HL-60/S4 treated with phorbol 12-myristate 13-acetate at 8.2 ng/mL for 4 days and 3 days (cell line): ENCODE measurements around the gene TRPV2.
"Not testable (repeated sequence)": the region's sequence is repeated elsewhere in the genome, so short reads cannot be mapped to it uniquely, and the experiment has no call there.

ENCODE experiments used
- in situ Hi-C: fragments of 300-500 bp; cut with MboI; formaldehyde crosslinking; loops from 2 replicates; pipeline ENCODE4 v1.15.0; 2022; ENCODE audit warnings: low sequenced_read_pairs

The TRPV2 gene

DNA sequence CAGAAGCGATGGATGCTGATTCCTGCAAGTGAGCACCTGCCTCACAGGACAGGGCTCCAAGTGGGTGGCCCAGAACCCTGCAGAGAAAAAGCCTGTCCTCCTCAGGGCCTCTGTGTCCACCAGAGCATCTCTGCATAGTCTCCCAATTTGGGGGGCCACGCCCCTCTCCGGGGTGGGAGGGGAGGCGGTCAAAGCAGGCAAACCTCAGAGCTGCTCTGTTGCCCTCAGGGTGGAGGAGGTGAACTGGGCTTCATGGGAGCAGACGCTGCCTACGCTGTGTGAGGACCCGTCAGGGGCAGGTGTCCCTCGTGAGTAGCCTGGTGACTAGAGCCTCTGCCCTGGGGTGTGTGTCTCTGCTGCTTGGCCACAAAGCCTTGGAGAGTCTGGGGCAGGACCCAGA is 19.3 kb downstream of the TRPV2 start:
- in situ Hi-C loops: no loop called here

- in situ Hi-C loops: no loop called here
These were observed 20.8 kb downstream of the TRPV2 start for GRCh38 chr17:16435925-16436886.

- in situ Hi-C loops: no loop called here
These were observed 21.7 kb downstream of the TRPV2 start for GRCh38 chr17:16437083-16437482.

- in situ Hi-C loops: no loop called here
These were observed 22.8 kb downstream of the TRPV2 start for GRCh38 chr17:16438173-16438556.

GRCh38 chr17:16438557-16439302 is 23.4 kb downstream of the TRPV2 start:
- in situ Hi-C loops: no loop called here

DNA sequence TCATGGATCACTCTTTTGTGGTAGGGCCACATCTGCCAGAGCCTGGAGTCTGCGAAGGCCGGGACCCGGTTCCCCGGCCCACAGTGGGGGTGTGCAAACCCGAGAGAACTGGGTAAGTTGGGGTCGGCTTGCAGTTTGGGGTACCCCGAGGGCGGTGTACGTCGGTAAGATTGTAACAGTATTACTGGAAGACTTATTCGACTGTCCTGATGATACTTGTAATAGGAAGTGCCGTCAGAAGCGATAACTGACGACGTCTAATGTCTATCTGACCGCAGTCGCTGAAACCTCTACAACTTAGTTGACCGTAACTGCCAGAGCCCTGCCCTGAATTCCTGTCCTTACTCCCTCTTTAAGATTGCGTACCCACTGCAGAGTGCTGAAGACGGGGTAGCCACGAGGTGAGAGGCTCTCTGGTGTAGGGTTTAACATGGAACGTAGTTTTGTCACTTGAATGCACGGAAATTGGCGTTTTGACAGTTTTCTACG is 24.0 kb downstream of the TRPV2 start:
- in situ Hi-C loops: no loop called here

DNA sequence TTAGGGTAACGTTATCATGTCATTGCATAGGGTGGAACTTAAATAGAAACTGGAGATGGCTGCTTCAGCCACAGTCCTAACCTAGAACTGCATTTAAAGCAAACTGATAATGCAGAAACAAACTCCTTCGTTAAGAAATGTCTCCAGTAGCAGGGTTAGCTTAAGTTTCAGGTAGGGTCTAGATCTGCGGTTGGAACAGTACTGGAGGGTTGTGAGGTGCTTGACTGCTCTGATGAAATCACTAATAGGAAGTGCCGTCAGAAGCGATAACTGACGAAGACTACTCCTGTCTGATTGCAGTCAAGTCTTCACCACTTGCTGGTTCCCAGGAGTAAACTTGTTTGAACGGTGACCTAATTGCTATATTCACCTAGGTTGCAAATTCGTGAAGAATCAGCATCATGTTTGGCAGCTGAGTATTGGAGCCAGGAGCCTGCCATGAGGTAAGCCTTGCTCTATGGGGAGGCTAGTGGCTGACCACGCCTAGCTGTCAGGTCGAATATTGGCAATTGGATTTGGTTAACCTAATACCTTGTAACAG is 24.5 kb downstream of the TRPV2 start:
- in situ Hi-C loops: no loop called here

GRCh38 chr17:16440354-16440753 is 25.0 kb downstream of the TRPV2 start:
- in situ Hi-C loops: not testable (repeated sequence)

- in situ Hi-C loops: no loop called here
These were observed 25.7 kb downstream of the TRPV2 start for GRCh38 chr17:16440901-16441629.

GRCh38 chr17:16442141-16442540 is 26.8 kb downstream of the TRPV2 start:
- in situ Hi-C loops: no loop called here

GRCh38 chr17:16442594-16443510 is 27.5 kb downstream of the TRPV2 start:
- in situ Hi-C loops: no loop called here

DNA sequence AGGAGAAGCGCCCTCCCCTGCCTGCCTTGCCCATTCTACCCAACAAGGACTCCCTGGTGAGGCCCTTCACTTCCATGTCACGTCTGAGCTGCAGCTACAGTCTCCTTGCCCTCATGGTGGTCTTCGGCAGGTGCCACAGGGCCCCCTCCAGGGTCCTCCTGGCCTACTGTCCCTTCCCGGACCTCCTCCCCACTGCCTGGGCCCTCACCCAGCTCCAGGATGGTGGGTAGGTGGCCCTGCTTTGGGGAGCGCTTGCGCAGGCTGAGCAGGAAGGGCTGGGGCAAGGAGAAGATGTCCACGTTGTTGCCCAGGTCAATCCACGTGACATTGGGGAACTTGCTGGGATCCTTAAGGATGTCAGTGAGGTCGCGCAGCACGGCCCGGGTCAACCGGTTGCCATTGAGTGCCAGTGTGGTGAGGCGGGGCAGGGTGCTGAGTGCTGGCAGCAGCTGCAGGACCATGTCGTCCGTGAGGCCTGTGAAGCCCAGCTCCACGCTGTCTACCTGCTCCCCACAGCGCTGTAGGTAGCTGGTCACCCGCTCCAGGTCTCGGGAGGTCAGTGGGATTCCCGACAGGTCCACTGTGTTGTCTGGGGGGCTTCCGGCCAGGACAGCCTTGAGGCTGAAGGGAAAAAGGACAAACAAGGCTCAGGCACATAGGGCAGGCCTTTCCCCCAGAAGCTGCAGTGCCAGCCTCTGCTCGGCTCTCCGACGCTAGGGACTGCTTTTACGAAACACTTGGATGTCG is 28.3 kb downstream of the TRPV2 start:
- in situ Hi-C loops: no loop called here

DNA sequence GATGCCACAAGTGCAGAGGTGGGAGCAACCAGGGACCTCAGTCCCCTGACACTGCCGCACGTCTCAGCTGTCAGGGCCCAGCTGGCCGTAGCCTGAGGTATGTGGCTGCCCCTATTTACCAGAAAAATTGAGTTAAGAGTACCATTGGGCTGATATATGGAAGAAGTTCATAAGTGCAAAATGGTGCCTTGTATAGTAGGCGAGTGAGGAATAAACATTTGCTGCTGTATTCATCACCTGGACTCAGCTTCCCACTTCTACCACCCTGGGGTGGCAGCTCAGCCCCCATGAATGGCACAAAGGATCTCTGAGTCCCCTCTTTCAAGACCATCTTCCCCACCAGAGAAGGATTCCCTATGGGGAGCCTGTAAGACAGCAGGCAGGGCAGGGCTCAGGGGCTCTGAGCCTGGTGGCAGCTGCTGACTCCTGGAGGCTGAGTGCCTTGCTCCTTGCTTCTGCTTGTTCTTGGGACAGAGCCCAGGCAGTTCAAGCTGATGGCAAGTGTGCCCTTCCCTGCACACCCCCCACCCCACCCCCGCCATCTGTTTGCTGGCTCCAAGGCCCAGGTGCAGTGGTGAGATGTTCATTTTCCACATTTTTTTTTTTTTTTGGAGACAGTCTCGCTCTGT is 29.0 kb downstream of the TRPV2 start:
- in situ Hi-C loops: no loop called here

DNA sequence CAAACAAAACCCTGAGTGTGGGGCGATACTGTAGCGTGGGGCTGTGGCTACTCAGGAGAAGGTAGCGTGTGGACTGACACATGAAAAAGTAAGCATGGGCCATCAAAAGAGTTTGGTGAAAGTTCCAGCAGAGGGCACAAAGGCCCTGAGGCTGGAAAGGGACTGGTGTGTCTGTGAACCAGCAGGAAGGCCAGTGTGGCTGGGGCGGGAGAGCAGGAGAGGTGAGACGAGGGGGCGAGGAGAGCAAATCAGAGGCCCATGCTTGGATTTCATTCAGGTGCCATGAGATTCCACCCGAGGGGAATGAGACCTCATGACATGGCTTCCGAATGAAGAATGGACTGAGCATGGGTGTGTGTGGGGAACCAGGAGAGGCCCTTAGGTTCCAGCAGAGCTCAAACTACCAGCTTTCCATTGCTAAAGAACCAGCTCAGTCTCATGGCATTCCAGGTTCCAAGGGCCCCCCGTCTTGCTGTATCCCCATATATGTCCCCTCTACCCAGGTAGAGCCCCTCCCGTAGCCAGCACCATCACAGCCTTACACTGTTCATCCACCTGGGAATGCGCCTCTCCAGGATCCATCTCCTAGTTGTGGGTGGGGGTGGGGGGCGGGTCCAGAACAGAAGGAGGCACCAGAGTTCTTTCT is 31.1 kb downstream of the TRPV2 start:
- in situ Hi-C loops: no loop called here

GRCh38 chr17:16447676-16448075 is 32.3 kb downstream of the TRPV2 start:
- in situ Hi-C loops: no loop called here

DNA sequence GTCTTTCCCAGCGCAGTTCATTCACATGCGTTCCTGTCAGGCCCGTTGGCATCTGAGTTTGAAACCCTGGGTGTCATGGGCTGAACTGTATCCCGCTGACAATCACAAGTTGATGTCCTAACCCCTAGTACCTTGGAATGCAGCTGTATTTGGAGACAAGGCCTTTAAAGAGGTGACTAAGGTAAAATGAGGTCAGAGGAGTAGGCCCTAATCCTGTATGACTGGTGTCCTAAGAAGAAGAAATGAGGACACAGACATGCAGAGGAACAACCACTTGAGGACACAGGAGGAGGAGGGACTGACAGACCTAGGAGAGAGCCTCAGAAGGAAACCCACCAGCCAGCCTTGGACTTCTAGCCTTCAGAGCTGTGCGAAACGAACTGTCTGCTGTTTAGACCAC is 33.1 kb downstream of the TRPV2 start:
- in situ Hi-C loops: no loop called here

GRCh38 chr17:16449121-16449570 is 33.8 kb downstream of the TRPV2 start:
- in situ Hi-C loops: no loop called here

GRCh38 chr17:16450028-16450427 is 34.7 kb downstream of the TRPV2 start:
- in situ Hi-C loops: no loop called here
